NCI-H1436 (cell line): ENCODE results near the gene CTPS1.

ENCODE experiments used
- DNase-seq: peaks from one replicate; lab custom pipeline; 2025; lab: John Stamatoyannopoulos, UW

The CTPS1 gene

DNA sequence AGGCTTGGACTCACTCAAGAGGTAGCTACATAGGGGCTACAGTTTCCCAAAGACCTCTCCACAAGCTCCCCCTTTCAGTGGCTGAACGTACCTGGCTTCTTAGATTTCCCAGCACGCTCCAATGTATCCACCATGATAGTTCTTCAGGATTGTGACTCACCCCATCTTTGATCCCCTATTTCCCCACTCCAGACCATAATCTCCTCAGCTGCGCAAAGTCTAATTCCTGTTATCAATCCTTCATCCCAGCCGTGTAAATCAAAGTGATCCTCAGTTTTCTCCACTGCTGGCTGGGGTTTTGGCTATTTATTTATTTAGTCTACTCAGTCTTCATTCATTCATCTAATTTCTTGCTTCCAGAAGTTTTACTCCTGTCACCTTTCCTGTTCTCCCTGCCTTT, 13.1 kb upstream of the CTPS1 start:
- DNase-seq: no peak

DNA sequence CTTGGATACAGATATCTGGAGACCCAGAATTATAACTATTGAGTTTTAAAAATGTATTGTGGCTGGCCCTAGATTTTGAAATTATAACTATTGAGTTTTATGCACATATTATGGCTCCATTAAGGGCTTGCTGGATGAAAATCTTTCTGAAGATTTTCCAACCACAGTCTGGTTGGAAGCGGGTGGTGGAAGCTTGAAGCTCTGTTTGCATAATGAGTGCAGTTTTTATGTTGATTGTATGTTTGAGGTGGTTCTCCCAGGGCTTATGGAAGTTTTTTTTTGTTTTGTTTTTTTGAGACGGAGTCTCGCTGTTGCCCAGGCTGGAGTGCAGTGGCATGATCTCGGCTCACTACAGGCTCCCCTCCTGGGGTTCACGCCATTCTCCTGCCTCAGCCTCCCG, 10.1 kb upstream of the CTPS1 start:
- DNase-seq: no peak

DNA sequence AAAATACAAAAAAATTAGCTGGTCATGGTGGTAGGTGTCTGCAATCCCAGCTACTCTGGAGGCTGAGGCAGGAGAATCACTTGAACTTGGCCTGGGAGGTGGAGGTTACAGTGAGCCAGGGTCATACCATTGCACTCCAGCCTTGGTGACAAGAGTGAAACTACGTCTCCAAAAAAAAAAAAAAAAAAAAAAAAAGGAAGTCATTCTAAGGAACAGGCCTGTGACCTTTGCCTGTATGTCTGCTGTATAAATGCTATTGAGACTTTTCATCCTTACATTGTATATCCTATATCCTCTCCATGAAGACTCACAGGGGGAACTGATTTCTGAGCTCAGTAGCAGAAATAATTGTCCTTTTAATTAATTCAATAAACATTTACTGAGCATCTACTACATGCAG, 7.5 kb upstream of the CTPS1 start:
- DNase-seq: no peak

DNA sequence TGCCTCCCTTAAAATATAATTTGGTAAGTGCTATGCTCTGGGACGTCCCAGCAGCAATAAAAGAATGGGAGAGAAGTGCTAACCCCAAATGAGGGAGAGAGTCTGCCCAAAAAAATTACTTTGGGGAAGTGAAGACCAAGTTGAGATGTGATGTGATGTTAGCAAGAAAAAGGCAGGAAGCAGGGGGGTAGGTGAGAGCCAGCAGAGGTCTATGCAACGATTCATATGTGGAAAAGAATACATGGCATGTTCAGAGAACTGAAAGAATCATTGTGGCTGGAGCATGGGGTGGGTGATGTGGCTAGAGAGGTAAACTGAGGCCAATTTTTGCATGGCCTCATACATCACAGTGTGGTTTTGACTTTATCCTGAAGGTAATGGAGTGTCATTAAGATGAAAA, 5.6 kb upstream of the CTPS1 start:
- no peak for DNase-seq

DNA sequence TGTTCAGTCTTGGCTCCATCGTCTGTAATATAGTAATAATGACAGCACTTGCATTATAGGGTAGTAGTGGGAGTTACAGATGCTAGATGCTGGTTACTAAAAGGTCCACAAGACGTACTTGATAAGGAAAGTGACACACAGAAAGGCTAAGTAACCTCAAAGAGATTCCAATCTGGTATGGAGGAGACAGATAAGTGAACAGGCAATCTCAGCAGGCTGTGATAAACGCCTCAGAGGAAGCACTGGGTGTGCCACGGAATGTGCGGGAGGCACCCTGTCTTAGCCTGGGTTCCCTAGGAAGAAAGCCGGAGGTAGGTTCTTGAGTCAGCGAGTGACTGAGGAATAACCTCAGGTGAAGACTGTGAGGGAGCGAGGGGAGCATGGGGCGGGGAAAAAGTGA, 4.6 kb upstream of the CTPS1 start:
- no peak for DNase-seq

DNA sequence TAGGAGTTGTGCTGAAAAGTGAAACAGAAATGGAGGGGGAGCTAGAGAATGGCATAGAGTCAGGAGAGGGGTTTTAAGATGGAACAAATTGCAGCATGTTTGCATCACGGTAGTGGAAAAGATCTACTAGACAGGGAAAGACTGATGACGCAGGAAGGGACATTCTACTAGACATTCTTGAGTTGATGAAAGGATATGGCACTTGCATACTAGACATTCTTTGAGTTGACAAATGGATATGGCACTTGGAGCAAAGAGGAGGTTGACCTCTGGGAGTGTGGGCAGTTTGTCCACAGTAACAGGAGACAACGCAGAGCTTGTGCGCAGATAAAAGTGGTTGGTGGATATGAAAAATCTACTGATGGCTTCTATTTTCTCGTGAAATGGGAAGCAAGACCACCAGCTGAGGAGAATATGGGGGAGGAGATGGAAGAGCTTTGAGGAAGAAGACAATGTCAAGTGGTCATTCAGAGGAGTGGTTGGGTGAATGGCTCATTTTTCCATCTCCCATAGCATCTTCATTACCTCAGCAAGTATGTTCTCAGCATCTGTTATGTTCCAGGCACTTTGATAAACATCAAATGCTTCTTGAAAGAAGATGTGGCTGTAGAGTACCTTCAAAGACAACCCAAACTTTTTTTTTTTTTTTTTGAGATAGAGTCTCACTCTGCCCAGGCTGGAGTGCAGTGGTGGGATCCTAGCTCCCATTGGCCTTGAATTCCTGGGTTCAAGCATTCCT, 2.4 kb upstream of the CTPS1 start:
- DNase-seq: no peak

DNA sequence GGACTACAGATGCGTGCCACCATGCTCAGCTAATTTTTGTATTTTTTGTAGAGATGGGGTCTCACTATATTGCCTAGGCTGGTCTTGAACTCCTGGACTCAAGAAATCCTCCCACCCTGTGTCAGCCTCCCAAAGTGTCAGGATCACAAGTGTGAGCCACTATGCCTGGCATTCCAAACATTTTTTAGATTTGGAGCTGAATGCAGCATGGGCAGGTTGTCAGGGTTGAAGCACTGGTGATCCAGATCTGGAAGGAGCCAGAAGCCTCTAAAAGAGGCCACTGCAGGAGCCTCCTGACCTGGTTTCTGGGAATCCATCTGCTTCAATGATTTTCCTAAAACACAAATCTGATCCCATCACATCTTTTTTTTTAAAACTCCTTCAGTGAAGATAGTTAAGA, 1.8 kb upstream of the CTPS1 start:
- DNase-seq: no peak

DNA sequence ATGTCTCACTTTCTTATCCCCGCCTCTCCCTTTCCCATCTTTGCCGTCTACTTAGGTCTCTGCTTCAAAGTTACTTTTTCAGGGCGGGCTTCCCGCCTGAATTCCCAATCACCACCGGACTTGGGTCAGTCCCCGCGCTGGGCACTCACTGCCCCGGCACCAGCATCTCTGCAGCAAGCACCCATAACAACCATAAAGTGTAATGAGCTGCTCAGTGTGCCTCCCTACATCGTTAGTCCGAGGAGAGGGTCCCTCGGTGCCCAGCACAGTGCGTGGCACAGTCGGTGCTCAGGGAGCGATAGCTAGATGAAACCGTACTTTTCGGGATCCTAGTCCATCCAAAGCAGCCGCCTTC, 633 bp upstream of the CTPS1 start:
- DNase-seq: no peak

DNA sequence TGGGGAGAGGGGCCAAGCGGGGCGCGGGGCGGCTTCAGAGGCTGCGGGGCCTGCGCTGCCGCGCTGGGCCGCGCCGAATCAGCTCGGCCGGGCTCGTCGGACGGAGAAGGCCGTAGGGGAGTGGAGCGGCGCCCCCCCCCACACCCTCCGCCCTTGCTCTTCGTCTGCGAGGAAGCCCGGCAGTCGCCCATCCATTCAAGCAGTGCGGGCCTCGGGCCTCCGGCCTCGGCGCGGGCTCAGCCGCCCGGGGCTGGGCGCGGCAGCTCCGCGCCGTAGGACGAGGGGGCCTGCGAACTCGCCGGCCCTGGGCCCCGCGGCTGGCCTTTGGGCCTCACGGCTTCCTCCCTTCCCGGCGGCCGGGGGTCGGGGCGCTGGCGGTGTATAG, 564 bp downstream of the CTPS1 start:
- no peak for DNase-seq

DNA sequence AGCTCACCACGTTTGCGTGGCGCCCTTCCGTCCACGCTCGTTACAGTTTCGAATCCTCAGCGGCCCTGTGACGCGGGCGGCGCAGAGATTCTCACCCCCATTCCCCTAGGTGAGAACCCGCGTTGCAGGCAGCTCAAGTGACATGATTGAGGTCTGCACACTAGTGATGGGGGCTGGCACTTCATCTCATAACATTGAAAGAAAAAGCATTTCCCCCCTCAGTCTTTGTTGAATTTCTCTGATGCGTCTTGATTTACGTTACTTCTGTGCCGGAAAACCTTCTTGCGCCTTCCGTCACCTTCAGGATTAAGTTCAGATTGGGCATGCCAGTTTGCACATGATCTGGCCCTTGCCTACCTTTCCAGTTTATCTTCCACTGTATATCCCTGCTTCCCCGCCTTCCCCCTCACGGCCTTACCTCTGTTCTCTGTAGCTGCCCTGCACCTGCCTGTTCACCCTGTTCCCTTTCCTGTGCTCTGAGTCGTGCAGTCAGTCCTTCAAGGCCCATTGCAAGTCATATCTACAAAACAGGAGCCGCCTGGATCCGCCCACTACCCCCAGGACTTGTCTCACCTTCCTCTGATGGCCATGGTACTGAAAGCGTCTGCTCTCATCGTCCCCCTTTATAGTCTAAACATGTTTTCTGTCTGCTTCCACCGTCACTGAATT, 1.1 kb downstream of the CTPS1 start:
- peak; percentile 6 for DNase-seq

DNA sequence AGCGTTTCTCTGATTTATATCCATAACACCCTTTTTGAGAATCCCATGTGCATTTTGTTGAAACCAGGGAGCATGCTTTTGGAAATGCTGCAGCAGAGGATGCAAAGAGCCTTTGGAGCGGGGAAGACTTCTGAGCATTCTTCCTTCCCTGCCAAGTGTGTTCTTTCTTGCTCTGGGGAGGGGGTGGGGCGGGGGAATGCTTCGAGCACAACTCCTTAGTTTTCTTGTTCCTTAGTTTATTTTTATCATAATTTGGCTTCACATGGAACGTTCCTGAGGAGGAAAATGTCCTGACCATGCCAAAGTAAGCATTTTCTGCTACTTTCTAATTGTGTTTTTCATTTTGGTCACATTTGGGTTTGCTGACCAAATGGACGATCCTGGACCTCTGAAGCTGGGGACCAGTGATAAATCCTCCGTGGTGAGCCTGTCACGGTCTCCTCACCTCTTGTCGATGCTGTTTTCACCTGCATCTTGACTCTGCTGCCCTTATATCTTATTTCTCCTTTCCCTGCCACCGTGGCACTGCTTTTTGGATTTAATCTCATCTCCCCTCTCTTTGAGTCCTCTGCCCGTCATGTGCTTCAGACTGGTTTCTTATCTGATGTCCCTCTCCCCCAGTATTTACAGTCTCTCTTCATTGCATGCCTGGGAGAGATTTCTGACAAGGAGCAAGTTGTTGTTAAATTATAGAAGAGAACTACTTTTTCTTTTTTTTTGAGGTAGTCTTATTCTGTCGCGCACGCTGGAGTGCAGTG, 2.4 kb downstream of the CTPS1 start:
- no peak for DNase-seq

DNA sequence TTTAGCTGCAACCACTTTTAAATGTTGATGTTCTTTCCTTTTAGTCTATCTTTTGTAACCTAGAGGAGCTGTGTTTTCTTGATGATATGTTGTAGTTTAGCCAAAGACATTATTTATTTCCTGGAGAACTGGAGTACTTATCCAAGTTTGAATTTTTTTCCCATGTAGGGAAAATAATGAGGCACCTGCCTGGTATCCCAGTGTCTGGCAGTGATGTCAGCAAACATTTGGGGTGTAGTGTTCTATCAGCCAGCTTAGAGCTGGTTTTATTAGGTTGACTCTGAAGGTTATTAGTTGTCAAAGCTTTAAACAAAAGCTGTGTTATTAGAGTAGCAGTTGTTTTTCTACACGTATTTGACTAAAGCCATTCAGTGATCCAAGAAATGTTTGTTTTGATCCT, 3.2 kb downstream of the CTPS1 start:
- DNase-seq: no peak

DNA sequence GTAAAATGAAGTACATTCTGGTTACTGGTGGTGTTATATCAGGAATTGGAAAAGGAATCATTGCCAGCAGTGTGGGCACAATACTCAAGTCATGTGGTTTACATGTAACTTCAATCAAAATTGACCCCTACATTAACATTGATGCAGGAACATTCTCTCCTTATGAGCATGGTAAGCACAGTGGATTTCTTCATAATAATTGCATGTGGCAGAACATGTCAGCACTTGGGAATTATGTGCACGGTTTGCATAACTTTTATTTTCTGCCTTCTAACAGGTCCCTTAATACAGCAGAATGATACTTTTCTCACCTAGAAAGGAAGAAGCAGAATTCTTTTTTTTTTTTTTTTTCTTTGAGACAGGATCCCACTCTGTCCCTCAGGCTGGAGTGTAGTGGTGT, 3.8 kb downstream of the CTPS1 start:
- DNase-seq: no peak

DNA sequence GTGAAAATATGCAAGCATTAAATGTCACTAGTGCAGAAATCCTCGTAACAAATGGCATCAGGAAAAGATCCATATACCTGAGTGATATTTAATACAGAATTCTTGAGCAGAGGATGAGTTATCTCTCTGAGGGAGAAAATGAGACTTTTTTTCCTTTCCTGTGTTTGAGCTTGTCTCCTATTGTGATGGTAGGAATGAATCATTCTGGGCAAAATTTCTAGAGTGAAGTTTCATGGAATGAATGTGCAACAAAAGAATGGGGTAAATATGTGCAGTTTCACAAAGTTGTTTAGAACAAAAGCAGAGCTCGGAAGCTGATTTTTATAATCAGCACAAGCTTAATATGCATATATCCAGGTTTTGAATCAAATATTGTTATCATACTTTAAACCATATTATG, 4.6 kb downstream of the CTPS1 start:
- DNase-seq: no peak

DNA sequence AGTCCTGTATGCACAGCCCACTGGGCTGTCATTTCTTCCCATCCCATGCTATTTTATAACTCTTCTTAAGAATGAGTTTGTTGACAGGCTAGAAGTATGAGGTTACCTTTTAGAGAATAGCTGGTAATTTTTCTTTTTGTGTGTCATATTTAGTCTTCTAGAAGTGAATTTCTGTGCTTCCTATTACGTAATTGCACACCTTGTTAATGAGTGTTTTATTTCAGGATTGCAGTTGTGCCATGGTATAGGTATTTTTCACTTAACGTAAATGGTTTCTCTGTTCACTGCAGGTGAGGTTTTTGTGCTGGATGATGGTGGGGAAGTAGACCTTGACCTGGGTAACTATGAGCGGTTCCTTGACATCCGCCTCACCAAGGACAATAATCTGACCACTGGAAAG, 5.0 kb downstream of the CTPS1 start:
- DNase-seq: no peak

DNA sequence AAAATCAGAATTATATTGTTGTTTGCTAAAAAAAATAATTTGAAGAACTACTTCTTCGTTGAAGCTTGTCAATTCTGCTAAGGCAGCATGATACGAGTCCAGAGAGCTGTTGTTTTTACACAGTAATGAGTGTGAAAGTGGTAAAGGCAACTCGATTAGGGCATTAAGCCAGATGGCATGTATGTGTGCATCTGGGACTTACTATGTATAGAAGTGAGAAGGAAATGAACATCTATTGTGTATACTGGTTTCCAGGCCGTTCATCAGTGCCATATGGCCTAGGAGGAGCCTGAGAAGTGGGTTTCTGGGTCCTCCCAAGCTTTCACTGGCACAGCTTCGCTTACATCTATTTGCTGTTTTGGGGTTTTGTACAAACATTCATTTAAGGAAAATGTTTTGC, 5.7 kb downstream of the CTPS1 start:
- no peak for DNase-seq

DNA sequence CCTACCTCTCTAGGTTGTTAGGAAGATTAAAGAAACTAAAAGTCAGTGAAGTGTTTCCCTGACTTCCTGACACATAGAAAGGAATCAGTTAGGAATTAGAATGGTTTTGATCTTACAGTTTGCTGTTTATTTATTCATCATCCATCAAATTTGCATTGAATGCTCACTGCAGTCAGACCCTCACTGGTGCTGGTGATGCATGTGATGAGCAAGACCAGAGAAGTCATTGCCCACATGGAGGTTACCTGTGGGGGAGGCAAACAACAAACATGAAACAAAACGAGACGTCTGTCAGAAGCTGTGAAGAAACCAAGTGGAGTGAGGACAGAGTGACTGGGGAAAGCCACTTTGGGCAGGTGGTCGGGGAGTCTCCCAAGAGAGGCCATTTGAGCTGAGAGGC, 6.4 kb downstream of the CTPS1 start:
- no peak for DNase-seq

DNA sequence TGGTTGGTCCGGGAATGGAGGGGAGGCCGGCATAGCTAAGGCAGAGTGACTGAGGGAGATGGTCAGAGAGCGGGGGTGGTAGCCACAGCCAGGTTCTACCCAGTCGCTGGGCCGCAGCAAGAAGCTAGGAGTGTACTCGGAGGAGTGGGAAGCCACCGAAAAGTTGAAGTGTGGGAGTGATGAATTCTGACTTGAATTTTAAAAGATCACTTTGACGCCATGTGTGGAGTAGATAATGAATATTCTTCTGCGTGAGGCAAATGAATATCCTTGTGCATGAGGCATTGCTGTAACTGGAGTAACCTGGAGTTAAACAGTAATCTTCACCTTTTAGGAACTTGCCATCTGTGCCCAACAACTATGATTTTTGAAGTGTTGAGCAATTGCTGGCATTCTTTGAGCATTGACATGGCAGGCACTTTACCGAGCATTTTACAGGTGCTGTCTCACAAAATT, 6.9 kb downstream of the CTPS1 start:
- no peak for DNase-seq

DNA sequence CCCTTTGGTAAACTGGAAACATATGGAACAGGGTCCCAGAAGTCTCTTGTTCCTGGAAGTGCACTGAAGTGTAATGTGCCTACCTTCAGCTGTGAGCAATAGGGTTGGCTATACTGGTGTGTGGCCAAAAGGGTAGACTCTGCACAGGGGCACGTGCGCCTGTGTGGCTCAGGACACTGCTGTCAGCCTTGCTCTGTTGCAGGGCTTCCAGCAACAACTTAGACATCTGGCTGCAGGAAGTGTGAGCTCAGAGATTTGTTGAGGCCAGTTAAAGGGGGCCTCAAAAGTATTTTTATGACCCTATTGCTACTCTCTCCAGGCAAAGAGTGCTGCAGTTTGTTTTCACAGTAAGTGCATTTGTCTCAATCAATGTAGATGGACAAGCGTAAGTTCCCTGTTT, 7.5 kb downstream of the CTPS1 start:
- DNase-seq: no peak

DNA sequence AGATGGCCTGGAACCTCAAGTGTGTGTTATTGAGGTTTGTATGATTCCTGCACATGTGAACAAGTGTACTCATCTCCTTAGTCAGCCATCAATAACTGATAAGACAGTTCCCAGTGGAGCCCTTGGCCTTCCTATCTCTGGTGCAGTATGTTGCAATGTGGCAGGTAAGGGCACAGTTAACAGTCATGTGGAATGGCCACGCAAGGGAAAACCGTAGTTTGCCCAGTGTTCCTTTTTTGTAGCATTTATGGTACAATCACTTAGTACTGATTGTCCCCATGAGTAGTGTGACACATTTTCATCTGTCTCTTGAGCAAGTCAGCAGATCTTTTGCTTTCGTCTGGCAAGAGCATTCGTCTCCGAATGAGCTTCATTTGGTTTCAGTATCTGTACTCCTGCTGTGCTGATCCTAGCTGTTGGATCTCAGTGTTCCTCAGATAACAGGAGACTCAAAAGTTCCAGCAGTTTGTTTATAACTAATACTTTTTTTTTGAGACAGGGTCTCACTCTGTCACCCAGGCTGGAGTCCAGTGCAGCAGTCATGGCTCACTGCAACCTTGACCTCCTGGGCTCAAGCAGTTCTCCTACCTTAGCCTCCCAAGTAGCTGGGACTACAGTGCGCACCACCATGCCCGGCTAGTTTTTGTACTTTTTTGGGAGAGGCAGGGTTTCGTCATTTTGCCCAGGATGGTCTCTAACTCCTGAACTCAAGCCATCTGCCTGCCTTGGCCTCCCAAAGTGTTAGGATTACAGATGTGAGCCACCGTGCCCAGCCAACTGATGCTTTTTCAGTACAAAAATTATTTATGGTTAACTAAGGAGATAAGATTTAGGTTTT, 8.2 kb downstream of the CTPS1 start:
- no peak for DNase-seq

DNA sequence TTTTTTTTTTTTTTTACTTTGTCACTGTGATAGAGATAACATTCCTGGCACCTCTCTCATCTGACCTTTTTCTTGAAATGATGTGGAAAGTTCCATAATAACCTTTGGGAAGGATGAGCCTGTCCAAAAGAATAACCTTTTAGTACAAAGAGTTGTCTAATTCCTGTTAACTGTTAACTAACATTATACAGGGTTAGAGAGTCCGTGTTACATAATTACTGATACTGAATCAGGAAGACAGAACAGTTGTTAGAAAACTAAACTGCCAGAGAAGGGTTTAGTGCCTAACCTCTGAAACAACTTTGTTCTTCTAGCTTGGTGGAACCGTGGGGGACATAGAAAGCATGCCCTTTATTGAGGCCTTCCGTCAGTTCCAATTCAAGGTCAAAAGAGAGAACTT, 8.8 kb downstream of the CTPS1 start:
- no peak for DNase-seq

DNA sequence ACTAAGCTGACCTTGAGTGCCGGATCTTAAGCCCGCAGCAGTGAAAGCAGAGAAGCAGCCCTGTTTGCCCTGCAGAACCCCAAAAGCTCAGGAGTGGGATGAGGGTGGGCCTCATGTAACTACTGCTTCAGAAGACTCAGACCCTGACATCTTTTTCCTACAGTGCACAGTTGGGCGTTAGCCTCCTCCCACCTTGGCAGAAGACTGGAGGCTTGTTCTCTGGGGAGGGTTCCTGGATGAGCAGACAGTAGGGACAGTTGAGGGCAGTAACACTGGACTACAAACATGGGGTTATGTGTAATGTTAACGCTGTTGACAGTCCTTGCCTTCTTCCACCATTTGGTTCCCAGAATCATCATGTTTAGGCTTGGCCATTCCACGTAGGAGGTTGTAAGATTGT, 9.6 kb downstream of the CTPS1 start:
- DNase-seq: no peak

DNA sequence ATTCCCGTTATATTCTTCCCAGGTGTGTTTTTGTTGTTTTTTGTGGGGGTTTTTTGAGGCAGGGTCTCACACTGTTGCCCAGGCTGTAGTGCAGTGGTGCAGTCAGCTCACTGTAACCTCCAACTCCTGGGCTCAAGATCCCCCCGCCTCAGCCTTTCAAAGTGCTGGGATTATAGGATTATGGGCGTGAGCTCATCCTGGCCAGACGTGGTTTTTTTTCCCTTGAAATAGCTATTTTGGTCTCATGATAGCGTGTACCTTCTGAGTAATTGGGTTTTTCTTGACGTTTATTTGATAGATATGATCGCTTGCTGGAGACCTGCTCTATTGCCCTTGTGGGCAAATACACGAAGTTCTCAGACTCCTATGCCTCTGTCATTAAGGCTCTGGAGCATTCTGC, 17.6 kb downstream of the CTPS1 start:
- DNase-seq: no peak
